Right hindlimb (tissue), 1 donor: Measurements from ENCODE around the gene MUC5B.

Experiments
- DNase-seq: peaks from one replicate; pipeline ENCODE4 v3.0.0-alpha.2; 2018

The MUC5B gene

DNA sequence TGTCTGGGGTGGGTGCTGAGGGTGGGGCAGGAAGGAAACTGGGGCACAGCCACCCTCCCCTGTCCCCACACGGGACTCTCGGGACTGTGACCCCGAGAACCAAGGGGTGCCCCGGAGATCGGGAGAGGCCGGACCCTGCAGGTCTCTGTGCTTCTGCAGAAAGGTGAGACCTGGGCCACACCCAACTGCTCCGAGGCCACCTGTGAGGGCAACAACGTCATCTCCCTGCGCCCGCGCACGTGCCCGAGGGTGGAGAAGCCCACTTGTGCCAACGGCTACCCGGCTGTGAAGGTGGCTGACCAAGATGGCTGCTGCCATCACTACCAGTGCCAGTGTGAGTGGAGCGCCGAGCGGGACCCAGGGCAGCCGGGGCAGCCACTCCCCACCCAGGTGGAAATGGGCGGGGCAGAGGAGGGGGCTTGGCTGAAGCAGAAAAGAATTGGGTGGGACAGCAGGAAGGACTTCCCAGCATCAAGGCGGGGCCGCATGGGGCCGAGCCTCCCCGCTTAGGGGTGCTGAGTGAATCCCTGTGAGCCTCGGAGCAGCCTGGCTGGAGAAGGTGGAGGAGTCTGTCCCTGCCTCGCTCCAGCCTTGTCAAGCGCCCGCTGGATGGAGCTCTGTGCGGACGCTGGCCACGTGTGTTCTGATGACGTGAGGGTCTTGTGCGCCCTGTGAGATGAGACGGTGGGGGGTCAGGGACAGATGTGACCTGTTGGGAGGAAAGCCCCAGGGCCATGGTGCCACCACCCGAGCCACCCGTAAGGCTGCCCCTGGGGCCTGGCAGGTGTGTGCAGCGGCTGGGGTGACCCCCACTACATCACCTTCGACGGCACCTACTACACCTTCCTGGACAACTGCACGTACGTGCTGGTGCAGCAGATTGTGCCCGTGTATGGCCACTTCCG lies 29.3 kb upstream of the MUC5B start:
- no peak for DNase-seq

DNA sequence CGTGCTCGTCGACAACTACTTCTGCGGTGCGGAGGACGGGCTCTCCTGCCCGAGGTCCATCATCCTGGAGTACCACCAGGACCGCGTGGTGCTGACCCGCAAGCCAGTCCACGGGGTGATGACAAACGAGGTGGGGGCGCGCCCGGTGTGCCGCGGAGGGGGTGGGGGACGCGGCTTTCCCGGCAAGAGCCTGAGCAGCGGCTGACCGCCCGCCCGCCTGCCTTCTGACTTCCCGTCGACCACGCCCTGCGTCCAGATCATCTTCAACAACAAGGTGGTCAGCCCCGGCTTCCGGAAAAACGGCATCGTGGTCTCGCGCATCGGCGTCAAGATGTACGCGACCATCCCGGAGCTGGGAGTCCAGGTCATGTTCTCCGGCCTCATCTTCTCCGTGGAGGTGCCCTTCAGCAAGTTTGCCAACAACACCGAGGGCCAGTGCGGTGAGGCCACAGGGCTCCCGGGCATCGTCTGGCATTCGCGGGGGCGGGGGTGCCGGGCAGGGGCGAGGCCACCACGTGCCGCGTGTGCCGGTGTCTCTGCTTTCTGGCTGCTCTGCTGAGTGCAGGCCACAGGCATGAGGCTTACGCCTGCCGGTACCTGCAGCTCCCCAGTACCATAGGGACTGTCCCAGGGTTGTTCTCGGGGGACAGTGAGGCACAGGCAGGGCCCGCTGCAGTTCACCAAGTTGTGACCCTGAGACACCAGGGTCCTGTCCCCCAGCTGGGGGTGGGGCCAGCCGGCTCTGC lies 28.5 kb upstream of the MUC5B start:
- DNase-seq = no peak

DNA sequence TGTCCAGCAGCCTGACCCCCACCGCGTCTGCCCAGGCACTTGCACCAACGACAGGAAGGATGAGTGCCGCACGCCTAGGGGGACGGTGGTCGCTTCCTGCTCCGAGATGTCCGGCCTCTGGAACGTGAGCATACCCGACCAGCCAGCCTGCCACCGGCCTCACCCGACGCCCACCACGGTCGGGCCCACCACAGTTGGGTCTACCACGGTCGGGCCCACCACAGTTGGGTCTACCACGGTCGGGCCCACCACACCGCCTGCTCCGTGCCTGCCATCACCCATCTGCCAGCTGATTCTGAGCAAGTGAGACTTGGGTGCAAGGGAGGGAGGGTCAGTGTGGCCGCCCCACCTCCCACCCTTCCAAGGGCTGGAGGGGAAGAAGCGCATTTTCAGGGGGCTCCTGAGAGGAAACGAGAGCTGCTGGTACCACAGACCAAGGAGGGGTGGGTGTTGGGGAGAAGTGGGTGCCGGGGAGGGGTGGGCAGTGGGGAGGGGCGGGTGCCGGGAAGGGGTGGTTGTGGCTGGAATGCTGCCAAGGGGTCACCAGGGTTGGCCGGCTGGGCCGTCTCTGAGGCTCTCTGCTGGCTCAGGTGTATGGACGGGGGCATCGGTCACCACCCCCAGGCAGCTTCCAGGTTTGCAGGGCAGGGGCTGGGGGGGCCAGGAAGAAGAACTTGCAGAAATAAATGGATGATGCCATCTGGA lies 27.7 kb upstream of the MUC5B start:
- no peak for DNase-seq

DNA sequence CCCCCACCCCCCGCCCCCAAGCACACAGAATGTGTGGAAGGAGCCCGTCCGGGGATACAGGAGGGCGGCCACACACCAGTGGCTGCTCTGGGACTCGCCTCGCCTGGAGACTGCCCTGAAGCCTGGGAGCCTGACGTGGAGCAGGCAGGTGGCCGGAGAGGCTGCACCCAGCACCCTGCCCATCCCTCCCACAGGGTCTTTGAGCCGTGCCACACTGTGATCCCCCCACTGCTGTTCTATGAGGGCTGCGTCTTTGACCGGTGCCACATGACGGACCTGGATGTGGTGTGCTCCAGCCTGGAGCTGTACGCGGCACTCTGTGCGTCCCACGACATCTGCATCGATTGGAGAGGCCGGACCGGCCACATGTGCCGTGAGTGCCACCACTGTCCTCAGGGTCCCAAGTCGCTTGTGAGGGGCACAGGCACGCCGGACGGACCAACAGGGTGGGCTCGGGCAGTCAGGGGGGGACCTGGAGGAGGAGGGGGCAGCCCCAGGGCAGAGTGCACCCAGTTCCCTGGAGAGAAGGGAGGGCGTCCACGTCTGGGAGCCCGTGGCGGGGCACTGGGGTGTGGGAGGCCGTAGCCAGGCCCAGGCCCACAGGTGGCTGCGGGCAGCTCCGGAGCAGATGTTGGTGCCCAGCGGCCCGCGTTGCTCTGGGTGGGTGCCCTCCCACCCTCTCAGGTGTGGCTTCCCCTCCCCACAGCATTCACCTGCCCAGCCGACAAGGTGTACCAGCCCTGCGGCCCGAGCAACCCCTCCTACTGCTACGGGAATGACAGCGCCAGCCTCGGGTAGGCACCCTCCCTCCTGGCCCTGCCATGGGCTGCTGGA lies 27.0 kb upstream of the MUC5B start:
- DNase-seq = no peak

DNA sequence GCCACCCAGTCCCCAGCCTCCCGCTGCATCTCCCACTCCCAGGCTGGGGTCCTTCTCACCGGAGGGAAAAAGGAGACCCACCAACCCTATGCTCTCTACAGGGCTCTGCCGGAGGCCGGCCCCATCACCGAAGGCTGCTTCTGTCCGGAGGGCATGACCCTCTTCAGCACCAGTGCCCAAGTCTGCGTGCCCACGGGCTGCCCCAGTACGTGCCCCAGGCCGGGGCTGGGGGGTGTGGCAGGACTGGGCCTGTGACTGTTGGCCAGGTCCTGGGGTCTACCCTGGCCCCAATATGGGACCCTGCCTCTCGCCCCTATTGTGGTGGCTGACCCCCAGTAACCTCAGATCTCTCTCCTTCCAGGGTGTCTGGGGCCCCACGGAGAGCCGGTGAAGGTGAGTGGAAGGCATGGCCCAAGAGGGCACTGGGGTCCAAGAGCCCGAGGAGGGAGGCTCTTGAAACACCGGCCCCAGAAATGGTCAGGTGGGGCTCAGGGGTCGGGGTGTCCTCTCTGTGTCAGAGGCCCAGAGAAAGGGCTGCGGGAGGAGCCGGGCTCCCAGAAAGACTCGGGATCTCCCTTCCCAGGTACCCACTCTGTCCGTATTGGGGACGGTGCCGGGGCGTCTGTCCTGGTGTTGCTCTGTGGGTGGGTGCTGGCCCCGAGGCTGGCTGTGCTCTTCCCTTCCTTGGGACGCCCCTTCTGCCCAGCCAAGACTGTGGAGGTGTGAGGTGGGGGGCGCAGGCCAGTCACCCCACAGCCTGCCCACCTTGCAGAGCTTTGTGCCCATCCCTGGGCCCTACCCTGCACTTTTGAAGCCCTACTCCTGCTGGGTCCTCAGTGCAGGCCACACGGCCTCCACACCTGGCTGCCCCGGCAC lies 26.1 kb upstream of the MUC5B start:
- DNase-seq = no peak

DNA sequence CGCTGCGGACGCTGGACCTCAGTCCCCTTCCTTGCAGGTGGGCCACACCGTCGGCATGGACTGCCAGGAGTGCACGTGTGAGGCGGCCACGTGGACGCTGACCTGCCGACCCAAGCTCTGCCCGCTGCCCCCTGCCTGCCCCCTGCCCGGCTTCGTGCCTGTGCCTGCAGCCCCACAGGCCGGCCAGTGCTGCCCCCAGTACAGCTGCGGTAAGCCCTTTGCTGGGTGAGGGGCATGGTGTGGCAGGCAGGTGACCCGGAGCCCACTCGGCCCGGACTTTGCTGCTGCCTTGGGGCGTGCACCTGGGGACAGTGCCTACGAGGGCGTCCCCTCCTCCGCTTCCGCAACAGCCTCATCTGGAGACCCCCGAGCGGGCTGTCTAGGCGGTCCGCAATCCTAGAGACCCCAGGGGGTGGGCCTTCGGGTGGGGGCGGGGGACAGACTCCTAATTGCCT lies 25.4 kb upstream of the MUC5B start:
- DNase-seq = no peak

DNA sequence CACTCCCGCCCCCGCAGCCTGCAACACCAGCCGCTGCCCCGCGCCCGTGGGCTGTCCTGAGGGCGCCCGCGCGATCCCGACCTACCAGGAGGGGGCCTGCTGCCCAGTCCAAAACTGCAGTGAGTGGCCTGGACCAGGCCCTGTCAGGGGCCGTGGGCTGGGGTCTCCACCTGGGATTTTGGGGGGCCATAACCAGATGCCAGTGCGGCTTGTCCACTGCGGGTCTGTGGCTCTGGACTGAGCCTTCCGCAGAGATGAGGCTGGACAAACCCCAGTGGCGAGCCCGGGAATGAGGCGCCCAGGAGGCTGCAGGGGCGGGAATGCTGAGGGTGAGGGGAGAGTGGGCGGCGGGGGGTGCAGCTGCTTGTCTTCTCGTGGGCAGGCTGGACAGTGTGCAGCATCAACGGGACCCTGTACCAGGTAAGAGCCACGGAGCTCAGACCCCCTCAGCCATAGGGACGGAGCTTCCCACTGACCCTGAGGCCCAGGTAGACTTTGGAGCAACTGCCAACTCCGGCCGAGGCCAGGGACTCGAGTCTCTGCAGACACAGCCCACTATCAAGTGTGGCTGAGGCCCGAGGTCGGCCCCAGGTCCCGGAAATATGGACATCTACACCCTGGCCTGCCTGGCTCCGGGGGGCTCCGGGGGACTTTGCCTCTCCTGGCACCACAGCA lies 24.8 kb upstream of the MUC5B start:
- no peak for DNase-seq

DNA sequence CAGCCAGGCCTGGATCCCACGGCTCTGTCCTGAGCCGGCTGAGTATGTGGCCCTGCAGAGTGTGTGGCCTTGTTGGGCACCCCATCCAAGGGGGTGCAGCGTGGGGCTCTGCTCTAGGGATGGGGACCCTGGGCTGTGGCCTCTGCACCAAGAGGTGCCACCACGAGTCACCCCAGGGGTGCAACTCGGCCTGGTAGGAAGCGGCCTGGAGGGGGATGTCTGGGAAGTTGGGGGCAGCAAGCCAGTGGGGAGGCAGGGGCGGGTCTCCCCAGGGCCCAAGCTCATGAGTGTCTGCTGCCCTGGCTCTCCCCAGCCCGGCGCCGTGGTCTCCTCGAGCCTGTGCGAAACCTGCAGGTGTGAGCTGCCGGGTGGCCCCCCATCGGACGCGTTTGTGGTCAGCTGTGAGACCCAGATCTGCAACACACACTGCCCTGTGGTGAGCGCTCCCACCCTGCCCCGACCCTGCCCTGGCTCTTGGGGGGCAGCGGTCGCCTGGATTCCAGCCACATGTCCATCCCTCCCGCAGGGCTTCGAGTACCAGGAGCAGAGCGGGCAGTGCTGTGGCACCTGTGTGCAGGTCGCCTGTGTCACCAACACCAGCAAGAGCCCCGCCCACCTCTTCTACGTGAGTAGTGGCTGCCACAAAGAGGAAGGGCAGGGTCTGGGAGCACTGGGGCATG lies 24.2 kb upstream of the MUC5B start:
- DNase-seq = peak; percentile 14

DNA sequence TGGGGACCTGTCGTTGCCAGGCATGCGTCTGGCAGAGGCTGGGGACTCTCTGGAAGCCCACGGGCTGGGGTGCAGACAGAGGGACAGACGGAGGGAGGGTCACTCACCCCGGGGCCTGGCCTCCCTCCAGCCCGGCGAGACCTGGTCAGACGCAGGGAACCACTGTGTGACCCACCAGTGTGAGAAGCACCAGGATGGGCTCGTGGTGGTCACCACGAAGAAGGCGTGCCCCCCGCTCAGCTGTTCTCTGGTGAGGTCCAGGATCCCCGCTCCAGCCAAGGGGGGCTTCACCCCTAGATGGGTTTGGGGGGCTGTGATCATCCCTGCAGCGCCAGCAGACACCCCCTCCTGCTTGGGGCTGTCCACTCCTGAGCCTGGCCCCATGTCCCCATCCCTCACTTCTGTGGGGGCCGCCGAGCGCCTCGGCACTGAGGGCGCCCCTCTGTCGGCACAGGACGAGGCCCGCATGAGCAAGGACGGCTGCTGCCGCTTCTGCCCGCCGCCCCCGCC lies 23.6 kb upstream of the MUC5B start:
- DNase-seq = no peak

DNA sequence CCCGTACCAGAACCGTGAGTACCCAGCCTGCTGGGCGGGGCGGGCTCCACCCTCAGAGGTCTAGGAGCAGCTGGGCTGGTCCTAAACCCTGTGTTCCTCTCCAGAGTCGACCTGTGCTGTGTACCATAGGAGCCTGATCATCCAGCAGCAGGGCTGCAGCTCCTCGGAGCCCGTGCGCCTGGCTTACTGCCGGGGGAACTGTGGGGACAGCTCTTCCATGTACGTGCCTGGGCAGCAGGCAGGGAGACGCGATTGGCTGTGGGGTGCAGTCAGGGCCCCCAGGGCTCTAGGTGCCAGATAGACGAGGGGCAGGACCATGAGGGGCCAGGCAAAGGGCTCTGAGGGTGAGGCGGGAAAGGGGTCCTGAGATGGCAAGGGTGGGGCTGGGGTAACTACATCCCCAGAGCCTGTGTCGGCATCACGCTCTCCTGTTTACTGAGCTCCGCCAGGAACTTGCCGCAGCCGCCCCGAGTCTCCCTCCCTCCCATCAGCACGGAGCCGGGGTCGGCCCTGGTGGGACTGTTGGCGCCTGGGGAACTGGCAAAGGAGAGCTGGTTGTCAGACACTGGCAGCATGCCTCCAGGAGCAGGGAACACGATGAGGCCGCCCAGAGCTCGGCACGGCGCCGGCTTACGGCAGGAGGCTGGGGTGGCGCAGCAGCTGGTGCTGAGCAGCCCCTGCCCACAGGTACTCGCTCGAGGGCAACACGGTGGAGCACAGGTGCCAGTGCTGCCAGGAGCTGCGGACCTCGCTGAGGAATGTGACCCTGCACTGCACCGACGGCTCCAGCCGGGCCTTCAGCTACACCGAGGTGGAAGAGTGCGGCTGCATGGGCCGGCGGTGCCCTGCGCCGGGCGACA lies 22.9 kb upstream of the MUC5B start:
- peak; percentile 7 for DNase-seq

DNA sequence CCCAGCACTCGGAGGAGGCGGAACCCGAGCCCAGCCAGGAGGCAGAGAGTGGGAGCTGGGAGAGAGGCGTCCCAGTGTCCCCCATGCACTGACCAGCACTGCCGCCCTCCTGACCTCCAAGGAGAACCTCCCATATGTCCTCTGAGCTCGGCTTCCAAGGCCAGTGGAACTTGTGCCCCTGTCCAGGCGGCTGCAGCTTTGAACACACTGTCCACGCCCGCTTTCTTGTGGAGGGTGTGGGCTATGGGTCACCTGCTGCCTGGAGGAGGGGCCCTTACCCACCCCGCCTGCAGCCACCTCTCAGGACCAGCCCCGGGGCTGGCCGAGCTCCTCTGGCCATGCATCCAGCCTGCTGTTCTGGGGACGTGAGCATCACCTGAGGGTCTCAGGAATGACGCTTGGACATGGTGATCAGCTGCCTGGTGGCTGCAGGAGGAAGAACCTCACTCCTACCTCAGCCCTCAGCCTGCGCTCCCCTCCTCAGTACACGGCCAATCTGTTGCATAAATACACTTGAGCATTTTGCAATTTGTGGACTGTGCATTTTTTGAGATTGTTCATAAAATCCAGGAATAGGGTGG lies 22.2 kb upstream of the MUC5B start:
- peak; percentile 1 for DNase-seq

DNA sequence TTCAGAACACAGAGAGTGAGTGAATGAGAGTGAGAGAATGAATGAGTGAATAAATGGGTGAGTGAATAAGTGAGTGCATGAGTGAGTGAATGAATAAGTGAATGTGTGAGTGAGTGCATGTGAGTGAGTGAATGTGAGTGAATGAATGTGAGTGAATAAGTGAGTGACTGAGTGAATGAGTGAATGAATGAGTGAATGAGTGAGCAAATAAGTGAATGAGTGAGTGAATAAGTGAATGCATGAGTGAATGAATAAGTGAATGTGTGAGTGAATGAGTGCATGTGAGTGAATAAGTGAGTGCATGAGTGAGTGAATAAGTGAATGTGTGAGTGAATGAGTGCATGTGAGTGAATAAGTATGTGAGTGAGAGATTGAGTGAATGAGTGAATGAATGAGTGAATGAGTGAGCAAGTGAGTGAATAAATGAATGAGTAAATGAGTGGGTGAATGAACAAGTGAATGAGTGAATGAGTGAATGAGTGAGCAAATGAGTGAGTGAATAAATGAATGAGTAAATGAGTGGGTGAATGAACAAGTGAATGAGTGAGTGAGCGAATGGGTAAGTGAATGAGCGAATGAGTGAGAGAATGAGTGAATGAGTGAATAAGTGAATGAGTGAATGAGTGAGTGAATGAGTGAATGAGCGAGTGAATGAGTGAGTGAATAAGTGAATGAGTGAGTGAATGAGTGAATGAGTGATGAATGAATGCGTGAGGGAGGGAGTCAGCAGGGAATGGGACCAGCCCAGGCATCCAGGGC lies 21.3 kb upstream of the MUC5B start:
- DNase-seq = no peak

DNA sequence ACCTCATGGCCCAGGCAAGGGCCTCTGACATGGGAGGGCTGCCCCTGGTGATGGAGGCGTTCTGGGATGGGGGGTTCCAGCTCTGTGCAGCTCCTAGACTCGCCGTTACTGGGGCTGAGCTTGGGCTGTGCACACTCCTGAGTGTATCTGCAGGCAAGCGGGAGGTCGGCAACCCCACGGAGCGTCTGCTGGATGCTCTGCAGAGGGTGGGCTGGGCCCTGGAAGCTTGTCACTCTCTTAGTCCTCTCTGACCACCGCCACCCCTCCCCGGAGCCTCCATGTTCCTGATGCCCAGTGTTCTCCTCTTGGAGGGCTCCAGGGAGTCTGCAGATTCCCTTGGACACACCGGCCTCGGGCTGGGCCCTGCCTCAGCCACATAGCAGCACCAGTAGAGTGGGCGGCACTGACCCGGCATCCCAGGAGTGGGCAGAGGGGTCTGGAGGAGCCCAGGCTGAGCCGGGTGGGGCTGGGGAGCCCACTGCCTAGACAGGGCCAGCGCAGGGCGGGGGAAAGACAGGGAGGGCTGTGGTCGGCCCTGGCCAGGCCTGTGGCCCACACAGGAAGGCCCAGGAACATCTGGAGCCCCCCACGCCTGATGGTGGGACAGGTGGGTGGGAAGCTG lies 20.6 kb upstream of the MUC5B start:
- peak; percentile 20 for DNase-seq

DNA sequence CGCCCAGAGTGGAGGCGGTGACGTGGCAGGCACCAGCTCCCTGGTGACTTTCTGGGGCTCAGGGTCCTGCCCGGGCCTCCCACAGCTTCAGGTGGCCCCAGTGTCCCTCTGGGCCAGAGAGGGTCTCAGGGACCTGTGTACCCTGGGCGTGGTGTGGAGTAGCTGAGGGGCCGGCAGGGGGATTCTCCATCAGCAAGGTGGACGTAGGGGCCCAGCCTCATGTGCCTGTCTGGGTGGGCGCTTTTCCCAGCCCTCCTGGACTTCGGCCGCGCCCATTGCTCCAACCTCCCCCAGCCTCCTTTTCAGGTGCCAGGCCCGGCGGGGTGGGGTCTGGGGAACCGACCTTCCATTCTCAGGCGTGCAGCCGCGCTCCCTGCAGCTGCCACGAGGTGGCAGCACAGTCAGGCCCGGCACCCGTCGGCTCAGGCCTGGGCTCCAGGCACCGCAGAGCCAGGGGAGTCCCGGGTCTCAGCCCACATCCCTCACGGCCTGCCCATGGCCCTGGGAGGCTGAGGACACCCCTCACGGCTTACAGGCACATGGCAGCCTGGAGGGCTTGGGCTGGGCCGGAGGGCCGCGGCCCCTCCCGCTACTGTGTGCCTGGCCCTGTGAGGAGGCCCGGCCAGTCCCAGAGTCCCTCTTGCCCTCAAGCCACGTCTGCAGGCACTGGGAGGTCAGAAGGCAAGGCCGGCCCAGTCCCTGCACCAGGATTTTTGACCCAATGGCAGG lies 19.9 kb upstream of the MUC5B start:
- peak; percentile 64 for DNase-seq

DNA sequence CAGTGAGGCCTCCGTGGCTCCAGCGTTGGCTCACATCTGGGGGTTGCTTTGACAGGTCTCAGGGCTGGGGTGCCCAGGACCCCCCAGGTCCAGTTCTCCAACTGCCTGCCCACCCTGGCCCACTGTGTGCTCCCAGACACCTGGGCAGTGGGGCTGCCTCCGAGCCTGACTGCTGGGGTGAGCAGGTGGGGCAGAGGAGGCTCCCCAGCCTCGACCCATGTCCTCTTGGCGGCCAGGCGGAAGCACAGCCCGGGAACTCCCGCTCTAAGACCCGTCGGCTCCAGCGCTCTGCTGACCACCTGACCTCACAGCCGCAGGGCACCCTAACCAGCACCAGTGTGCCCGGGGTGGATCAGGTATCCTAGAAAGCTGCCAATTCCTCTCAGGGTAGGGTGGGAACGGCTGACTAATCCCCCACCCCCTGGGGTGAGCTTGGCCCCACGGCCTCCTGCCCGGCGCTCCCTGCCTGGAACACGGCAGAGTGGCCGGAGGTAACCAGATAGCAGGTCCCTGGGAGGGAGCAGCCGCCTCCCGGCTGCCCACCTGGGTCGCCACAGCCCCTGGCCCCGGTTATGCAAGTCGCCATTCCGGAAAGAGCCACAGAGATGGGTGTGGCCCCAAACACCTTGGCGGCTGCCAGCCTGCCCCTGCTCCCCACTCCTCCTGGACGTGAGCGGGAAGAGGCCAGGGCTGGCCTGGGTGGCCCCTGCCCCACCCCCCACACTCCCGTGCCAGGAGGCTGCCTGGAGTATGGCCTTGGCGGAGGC lies 19.2 kb upstream of the MUC5B start:
- peak; percentile 17 for DNase-seq
